ENCODE results near the gene CNST. TPM values are rescaled to one million over a fixed set of nuclear protein-coding genes. Genes with fewer than 3 reads are reported as not detected.

Gene CNST
- total and polyA plus RNA-seq, 2 of the 13 experiments (the other 11 are each of a cell fraction or from before 2014, with no cell fraction given) = 6.3 to 12.4 TPM

- H2AFZ ChIP-seq (ENCODE audit: low read length) = no peak overlapping the region
- no peak for ATAC-seq
- FAIRE-seq = no peak
- BruUV-seq (replicated peaks) = no TSS peak
- H3K4me3 ChIP-seq (replicated peaks in 1 of 3; ENCODE audit: insufficient read depth in 1 of 3, low read depth in 2 of 3, low read length in 3 of 3) = no peak overlapping the region
- intact Hi-C loops (cut with micrococcal nuclease; ENCODE audit: unreplicated experiment) (no loop called here), in situ Hi-C loops (cut with HindIII; ENCODE audit: extremely low pct_ligation_motif_present, low pct_unique_long_range_greater_than_20kb) (no loop called here)
- no peaks in the 10 kb centered on the region for H3K36me3 ChIP-seq (replicated peaks in 1 of 2; ENCODE audit: control insufficient read depth in 1 of 2, insufficient read depth in 2 of 2, low read length in 2 of 2)
- peaks cover 41% of the 10 kb centered on the region for H3K4me1 ChIP-seq (ENCODE audit: insufficient read depth, low read length)
- WGBS (ENCODE audit: low lambda C conversion rate) = 69% methylated on average over 3 of the region's 3 CpGs
- H3K27ac ChIP-seq (ENCODE audit: extremely low read length, insufficient read depth, low read length) = no peak overlapping the region
- TF ChIP-seq SIX4 (CRISPR knock-in tag; IDR thresholded peaks at IDR 0.05) (no peak), ZNF772 (CRISPR knock-in tag; IDR thresholded peaks at IDR 0.05) (no peak), MEIS1 (CRISPR knock-in tag; IDR thresholded peaks at IDR 0.05; ENCODE audit: borderline replicate concordance) (no peak), ZNF883 (CRISPR knock-in tag; IDR thresholded peaks at IDR 0.05; ENCODE audit: not compliant biosample characterization) (no peak), KLF13 (CRISPR knock-in tag; IDR thresholded peaks at IDR 0.05) (no peak), NRL (CRISPR knock-in tag; IDR thresholded peaks at IDR 0.05; ENCODE audit: borderline replicate concordance) (no peak), STAG1 (CRISPR knock-in tag; IDR thresholded peaks at IDR 0.05) (no peak), ZNF496 (CRISPR knock-in tag; IDR thresholded peaks at IDR 0.05; ENCODE audit: insufficient replicate concordance) (no peak), ZNF331 (CRISPR knock-in tag; IDR thresholded peaks at IDR 0.05) (no peak), KLF11 (CRISPR knock-in tag; IDR thresholded peaks at IDR 0.05) (no peak), ONECUT2 (CRISPR knock-in tag; IDR thresholded peaks at IDR 0.05) (no peak), PBX3 (CRISPR knock-in tag; IDR thresholded peaks at IDR 0.05; ENCODE audit: borderline replicate concordance) (no peak), NFAT5 (CRISPR knock-in tag; IDR thresholded peaks at IDR 0.05) (no peak), HDAC2 (CRISPR knock-in tag; IDR thresholded peaks at IDR 0.05) (no peak), ARNT (IDR thresholded peaks at IDR 0.05) (no peak), ZBTB42 (CRISPR knock-in tag; IDR thresholded peaks at IDR 0.05) (no peak), SP2 (CRISPR knock-in tag; IDR thresholded peaks at IDR 0.05) (no peak), HOXA7 (CRISPR knock-in tag; IDR thresholded peaks at IDR 0.05) (no peak)
- H3K4me2 ChIP-seq (ENCODE audit: low read depth, low read length) = no peak overlapping the region
- ChIA-PET CTCF (ENCODE audit: low intra/inter-chr PET ratio, low total read pairs) (no interaction called here), POLR2A (no interaction called here)
- no peaks in the 10 kb centered on the region for H3K27me3 ChIP-seq (ENCODE audit: control insufficient read depth in 1 of 2, insufficient read depth in 2 of 2, low read length in 2 of 2)
- no peak overlapping the region for H3K9ac ChIP-seq (ENCODE audit: insufficient read depth, low read depth, low read length)
- no peak for DNase-seq (ENCODE audit: low spot score)
- H4K20me1 ChIP-seq (ENCODE audit: insufficient read depth, low read length) = no peaks in the 10 kb centered on the region
- no peaks in the 10 kb centered on the region for H3K79me2 ChIP-seq (ENCODE audit: insufficient read depth, low read length)
- no peaks in the 10 kb centered on the region for H3K9me3 ChIP-seq (ENCODE audit: low read length)
Measured at GRCh38 chr1:246705368-246705767, 139.1 kb downstream of the CNST start.

Data from HepG2 (cell line).